ENCODE data around the gene LGR5. TPM values are rescaled to one million over a fixed set of nuclear protein-coding genes. Genes with fewer than 3 reads are reported as not detected.

LGR5 gene
- total and polyA plus RNA-seq, 2 donors = 0.14 to 2.0 TPM

- no peak for DNase-seq (ENCODE audit: extremely low spot score)
- WGBS = 34% methylated on average over 2 of the region's 2 CpGs
Measured at GRCh38 chr12:71591601-71592000, 152.0 kb downstream of the LGR5 start.

GRCh38 chr12:71592841-71593240 is 153.2 kb downstream of the LGR5 start:
- H3K27ac ChIP-seq (ENCODE audit: low read depth) = no peak overlapping the region
- WGBS = 52% methylated on average over 3 of the region's 3 CpGs
- no peaks in the 10 kb centered on the region for H3K36me3 ChIP-seq (ENCODE audit: insufficient read depth)
- H3K4me1 ChIP-seq (ENCODE audit: insufficient read depth) = no peaks in the 10 kb centered on the region
- DNase-seq (ENCODE audit: extremely low spot score) = no peak
- H3K4me3 ChIP-seq (ENCODE audit: low read depth, low read length) = no peak overlapping the region

More at GRCh38 chr12:71591601-71592000, 152.0 kb downstream of the LGR5 start:
- no peaks in the 10 kb centered on the region for H3K4me1 ChIP-seq (ENCODE audit: insufficient read depth)
- H3K27ac ChIP-seq (ENCODE audit: low read depth) = no peak overlapping the region
- no peak overlapping the region for H3K4me3 ChIP-seq (ENCODE audit: low read depth, low read length)
- no peaks in the 10 kb centered on the region for H3K36me3 ChIP-seq (ENCODE audit: insufficient read depth)

- WGBS = 35% methylated on average over 5 of the region's 5 CpGs
- Histone ChIP-seq H3K4me1 (ENCODE audit: insufficient read depth) (no peaks in the 10 kb centered on the region), H3K4me3 (ENCODE audit: low read depth, low read length) (no peak overlapping the region), H3K27ac (ENCODE audit: low read depth) (no peak overlapping the region), H3K36me3 (ENCODE audit: insufficient read depth) (no peaks in the 10 kb centered on the region)
- DNase-seq (ENCODE audit: extremely low spot score) = no peak
Measured at GRCh38 chr12:71594214-71594948, 154.8 kb downstream of the LGR5 start.

- Histone ChIP-seq H3K4me3 (ENCODE audit: low read depth, low read length) (no peak overlapping the region), H3K36me3 (ENCODE audit: insufficient read depth) (no peaks in the 10 kb centered on the region), H3K4me1 (ENCODE audit: insufficient read depth) (no peaks in the 10 kb centered on the region), H3K27ac (ENCODE audit: low read depth) (no peak overlapping the region)
- DNase-seq (ENCODE audit: extremely low spot score) = no peak
Measured at GRCh38 chr12:71599210-71599609, 159.6 kb downstream of the LGR5 start.

GRCh38 chr12:71601546-71601945 is 161.9 kb downstream of the LGR5 start:
- no peaks in the 10 kb centered on the region for H3K4me1 ChIP-seq (ENCODE audit: insufficient read depth)
- no peak overlapping the region for H3K4me3 ChIP-seq (ENCODE audit: low read depth, low read length)
- DNase-seq (ENCODE audit: extremely low spot score) = no peak
- H3K27ac ChIP-seq (ENCODE audit: low read depth) = no peak overlapping the region
- H3K36me3 ChIP-seq (ENCODE audit: insufficient read depth) = no peaks in the 10 kb centered on the region

GRCh38 chr12:71602761-71603577 is 163.4 kb downstream of the LGR5 start:
- WGBS = 79% methylated on average over 10 of the region's 10 CpGs
- Histone ChIP-seq H3K27ac (ENCODE audit: low read depth) (no peak overlapping the region), H3K36me3 (ENCODE audit: insufficient read depth) (no peaks in the 10 kb centered on the region), H3K4me1 (ENCODE audit: insufficient read depth) (no peaks in the 10 kb centered on the region), H3K4me3 (ENCODE audit: low read depth, low read length) (no peak overlapping the region)
- no peak for DNase-seq (ENCODE audit: extremely low spot score)

GRCh38 chr12:71605039-71605438 is 165.4 kb downstream of the LGR5 start:
- no peak overlapping the region for H3K27ac ChIP-seq (ENCODE audit: low read depth)
- H3K4me3 ChIP-seq (ENCODE audit: low read depth, low read length) = no peak overlapping the region
- no peaks in the 10 kb centered on the region for H3K4me1 ChIP-seq (ENCODE audit: insufficient read depth)
- 77% methylated on average over 3 of the region's 3 CpGs for WGBS
- DNase-seq (ENCODE audit: extremely low spot score) = no peak
- H3K36me3 ChIP-seq (ENCODE audit: insufficient read depth) = peaks cover 1% of the 10 kb centered on the region

- Histone ChIP-seq H3K4me1 (ENCODE audit: insufficient read depth) (no peaks in the 10 kb centered on the region), H3K27ac (ENCODE audit: low read depth) (no peak overlapping the region), H3K4me3 (ENCODE audit: low read depth, low read length) (no peak overlapping the region), H3K36me3 (ENCODE audit: insufficient read depth) (peaks cover 2% of the 10 kb centered on the region)
- 89% methylated on average over 4 of the region's 4 CpGs for WGBS
- DNase-seq (ENCODE audit: extremely low spot score) = no peak
Measured at GRCh38 chr12:71607494-71608330, 168.1 kb downstream of the LGR5 start.

- 71% methylated on average over 6 of the region's 6 CpGs for WGBS
- Histone ChIP-seq H3K4me3 (ENCODE audit: low read depth, low read length) (no peak overlapping the region), H3K27ac (ENCODE audit: low read depth) (no peak overlapping the region), H3K4me1 (ENCODE audit: insufficient read depth) (no peaks in the 10 kb centered on the region), H3K36me3 (ENCODE audit: insufficient read depth) (peaks cover 9% of the 10 kb centered on the region)
- no peak for DNase-seq (ENCODE audit: extremely low spot score)
Measured at GRCh38 chr12:71610031-71610795, 170.6 kb downstream of the LGR5 start.

GRCh38 chr12:71621938-71622337 is 182.3 kb downstream of the LGR5 start:
- DNase-seq (ENCODE audit: extremely low spot score) = no peak
- Histone ChIP-seq H3K4me1 (ENCODE audit: insufficient read depth) (no peaks in the 10 kb centered on the region), H3K27ac (ENCODE audit: low read depth) (no peak overlapping the region), H3K36me3 (ENCODE audit: insufficient read depth) (peaks cover 3% of the 10 kb centered on the region), H3K4me3 (ENCODE audit: low read depth, low read length) (no peak overlapping the region)
- WGBS = 98% methylated on average over 1 of the region's 1 CpG

GRCh38 chr12:71625476-71625875 is 185.9 kb downstream of the LGR5 start:
- 97% methylated on average over 2 of the region's 2 CpGs for WGBS
- no peak overlapping the region for H3K27ac ChIP-seq (ENCODE audit: low read depth)
- H3K4me1 ChIP-seq (ENCODE audit: insufficient read depth) = no peaks in the 10 kb centered on the region
- no peak for DNase-seq (ENCODE audit: extremely low spot score)
- H3K36me3 ChIP-seq (ENCODE audit: insufficient read depth) = peaks cover 2% of the 10 kb centered on the region
- H3K4me3 ChIP-seq (ENCODE audit: low read depth, low read length) = no peak overlapping the region

- no peak overlapping the region for H3K27ac ChIP-seq (ENCODE audit: low read depth)
- H3K4me1 ChIP-seq (ENCODE audit: insufficient read depth) = no peaks in the 10 kb centered on the region
- 57% methylated on average over 5 of the region's 5 CpGs for WGBS
- no peak for DNase-seq (ENCODE audit: extremely low spot score)
- no peak overlapping the region for H3K4me3 ChIP-seq (ENCODE audit: low read depth, low read length)
- peaks cover 2% of the 10 kb centered on the region for H3K36me3 ChIP-seq (ENCODE audit: insufficient read depth)
Measured at GRCh38 chr12:71626098-71626497, 186.5 kb downstream of the LGR5 start.

GRCh38 chr12:71626768-71627167 is 187.2 kb downstream of the LGR5 start:
- peaks cover 2% of the 10 kb centered on the region for H3K36me3 ChIP-seq (ENCODE audit: insufficient read depth)
- WGBS = 47% methylated on average over 3 of the region's 3 CpGs
- no peak overlapping the region for H3K4me3 ChIP-seq (ENCODE audit: low read depth, low read length)
- H3K4me1 ChIP-seq (ENCODE audit: insufficient read depth) = no peaks in the 10 kb centered on the region
- H3K27ac ChIP-seq (ENCODE audit: low read depth) = no peak overlapping the region
- DNase-seq (ENCODE audit: extremely low spot score) = no peak

All from urinary bladder (tissue), 4 donors.